ENCODE results near the gene BCL11A.
"Not testable (repeated sequence)": the region's sequence is repeated elsewhere in the genome, so short reads cannot be mapped to it uniquely, and the experiment has no call there.

The BCL11A gene

DNA sequence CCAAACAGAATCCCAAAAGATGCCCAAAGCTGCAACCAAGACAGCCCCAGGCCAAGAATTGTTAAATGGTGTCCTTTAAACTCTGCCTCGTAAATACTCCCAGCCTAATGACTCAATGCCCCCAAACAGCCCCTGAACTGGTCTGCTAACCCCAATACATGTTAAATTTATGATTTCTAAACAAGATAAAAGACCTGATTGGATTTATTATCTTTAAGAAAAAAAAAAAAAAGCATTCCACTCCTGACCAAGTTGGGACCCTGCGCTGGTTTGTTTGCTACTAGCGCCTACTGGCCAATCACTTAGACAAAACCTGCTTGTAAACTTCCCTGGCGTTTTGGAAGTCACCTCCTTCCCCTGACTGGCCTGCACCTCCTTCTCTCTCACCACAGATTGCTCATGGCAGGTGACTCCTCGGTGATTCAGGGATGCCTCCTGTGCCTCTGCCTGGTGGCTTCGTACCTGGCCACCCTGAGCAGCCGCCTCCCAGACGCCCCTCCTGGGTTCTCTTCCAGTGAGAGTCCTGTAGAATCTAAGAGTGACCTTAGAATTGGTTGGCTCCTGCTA, 121.3 kb downstream of the BCL11A start:
- no peak for DNase-seq (ENCODE audit: low read depth)

GRCh38 chr2:60429681-60430080, 123.8 kb downstream of the BCL11A start:
- no peak for DNase-seq (ENCODE audit: low read depth)

- DNase-seq (ENCODE audit: low read depth) = no peak
These were observed 126.6 kb downstream of the BCL11A start for GRCh38 chr2:60426880-60427279.

DNA sequence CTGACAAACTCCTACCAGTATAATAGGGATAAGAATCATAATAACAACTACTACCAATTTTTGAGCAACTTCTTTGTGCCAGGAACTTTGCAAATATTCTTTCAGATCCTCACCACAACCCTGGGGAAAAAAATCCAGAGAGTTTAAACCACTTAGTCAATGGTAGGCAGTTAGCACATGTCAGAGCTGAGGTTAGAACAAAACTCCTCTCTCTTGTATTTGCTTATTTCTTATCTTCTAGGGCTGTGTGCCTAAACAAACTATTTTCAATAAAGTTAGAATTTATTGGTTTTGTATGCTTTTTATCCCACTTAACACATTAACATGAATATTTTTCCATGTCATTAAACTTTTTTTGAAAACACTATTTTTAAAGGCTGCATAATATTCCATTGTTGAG, 127.1 kb downstream of the BCL11A start:
- no peak for DNase-seq (ENCODE audit: low read depth)

DNA sequence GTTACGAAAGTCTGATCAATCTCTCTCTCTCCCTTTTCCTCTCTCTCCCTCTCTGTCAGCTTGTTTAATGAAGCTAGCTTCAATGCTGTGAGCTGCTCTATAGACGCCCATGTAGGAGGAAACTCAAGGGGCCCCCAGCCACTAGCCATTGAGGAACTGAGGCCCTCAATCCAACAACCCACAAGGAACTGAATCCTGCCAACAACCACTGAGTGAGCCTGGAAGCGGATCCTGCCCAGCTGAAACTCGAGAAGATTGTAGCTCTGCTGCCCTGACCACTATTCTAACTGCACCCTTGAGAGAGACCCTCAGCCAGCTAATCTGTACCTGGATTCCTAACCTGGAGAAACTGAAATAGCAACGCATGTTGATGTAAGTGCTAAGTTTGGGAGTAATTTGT, 129.2 kb downstream of the BCL11A start:
- no peak for DNase-seq (ENCODE audit: low read depth)

DNA sequence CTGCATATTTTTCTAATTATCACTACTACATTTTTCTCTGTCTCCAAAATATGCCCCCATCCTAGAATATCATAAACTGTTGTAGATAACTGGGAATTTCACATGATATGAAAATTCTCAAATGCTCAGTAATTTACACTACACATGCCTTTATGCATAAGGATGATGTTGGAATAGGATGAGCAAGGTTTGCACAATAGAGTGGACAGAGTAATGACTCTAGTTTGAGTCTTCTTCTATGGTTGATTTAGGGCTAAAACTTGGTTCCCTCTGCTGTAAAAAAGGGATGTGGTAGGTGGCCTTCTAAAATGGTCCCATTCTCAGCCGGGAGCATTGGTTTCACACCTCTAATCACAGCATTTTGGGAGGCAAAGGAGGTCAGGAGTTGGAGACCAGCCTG, 129.9 kb downstream of the BCL11A start:
- no peak for DNase-seq (ENCODE audit: low read depth)

DNA sequence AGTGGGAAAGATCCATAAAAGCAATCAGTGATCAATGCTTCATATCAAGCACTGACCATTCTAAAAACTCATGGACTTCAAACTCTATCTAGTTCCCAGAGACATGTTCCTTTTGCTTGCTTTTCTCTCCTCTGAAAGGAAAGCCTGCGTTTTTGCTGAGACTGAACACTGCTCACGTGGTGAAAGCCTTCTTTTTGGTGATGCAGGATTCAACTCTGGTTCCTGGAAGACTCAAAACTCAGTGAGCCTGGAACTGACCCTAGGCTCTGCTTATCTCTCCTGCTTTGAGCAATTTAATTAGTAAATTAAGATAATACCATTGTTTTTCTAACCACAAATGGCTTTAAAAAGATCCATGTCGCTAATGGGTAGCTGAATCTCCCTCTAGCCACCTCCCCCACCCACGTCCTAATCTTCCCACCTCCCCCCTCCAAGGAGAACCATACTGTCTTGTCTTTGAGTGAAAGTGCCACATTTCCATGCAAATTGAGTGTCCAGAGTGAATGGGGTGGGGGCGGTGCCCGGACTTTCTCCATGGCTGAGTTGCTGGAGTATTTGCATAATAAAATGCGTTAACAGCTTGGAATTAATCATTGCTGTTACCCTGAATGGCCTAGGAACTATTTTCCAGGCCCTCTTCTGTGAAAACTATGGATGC, 130.5 kb downstream of the BCL11A start:
- DNase-seq (ENCODE audit: low read depth) = no peak

- DNase-seq (ENCODE audit: low read depth) = not testable (repeated sequence)
These were observed 136.2 kb downstream of the BCL11A start for GRCh38 chr2:60417210-60417609.

- no peak for DNase-seq (ENCODE audit: low read depth)
These were observed 137.0 kb downstream of the BCL11A start for GRCh38 chr2:60416221-60417008.

GRCh38 chr2:60415814-60416213, 137.6 kb downstream of the BCL11A start:
- DNase-seq (ENCODE audit: low read depth) = no peak

DNA sequence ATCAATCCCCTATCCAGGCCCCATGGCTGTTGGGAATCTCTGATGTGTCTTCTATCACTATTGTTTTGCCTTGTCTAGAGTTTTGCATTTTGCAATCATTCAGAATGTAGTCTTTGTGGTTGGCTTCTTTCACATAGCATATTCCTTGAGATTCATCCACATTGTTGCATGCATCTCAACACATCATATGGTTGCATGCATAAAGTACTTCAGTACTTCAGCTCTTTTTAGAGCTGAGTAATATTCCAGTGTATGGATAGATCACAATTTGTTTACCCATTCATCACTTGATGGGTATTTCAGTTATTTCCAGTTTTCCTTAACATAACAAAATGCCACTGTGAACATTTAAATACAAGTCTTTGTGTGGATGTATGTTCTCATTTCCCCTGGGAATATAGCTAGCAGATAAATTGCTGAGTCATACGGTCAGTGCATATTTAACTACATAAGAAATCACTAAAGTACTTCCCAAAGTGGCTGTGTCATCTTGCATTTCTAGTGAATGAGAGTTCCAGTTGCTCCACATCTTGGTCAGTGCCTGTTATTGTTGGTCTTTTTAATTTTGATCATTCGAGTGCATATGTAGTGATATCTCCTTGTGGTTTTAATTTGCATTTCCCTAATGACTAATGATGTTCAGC, 138.8 kb downstream of the BCL11A start:
- no peak for DNase-seq (ENCODE audit: low read depth)

- no peak for DNase-seq (ENCODE audit: low read depth)
These were observed 139.7 kb downstream of the BCL11A start for GRCh38 chr2:60413814-60414168.

- DNase-seq (ENCODE audit: low read depth) = no peak
These were observed 140.2 kb downstream of the BCL11A start for GRCh38 chr2:60413069-60413813.

GRCh38 chr2:60412620-60413019, 140.8 kb downstream of the BCL11A start:
- no peak for DNase-seq (ENCODE audit: low read depth)

DNA sequence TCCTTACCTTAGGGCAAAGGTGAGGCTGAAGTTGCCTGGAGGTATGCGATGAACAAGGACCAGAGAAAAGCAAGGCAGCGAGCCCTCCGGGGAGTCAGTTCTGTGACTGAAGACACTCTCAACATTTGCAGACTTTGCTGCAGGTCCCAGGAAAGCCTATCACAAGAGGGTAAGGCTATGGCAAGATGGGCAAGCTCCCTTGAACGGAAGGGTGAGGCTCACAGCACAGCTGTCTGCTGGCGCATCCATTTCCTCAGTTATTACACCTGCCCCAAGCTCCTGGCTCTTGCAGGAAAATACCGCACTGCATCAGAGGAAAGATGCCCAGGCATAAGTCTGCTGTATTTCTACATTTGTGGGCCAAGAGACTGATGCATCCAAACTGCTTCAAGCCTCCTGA, 141.4 kb downstream of the BCL11A start:
- no peak for DNase-seq (ENCODE audit: low read depth)

DNA sequence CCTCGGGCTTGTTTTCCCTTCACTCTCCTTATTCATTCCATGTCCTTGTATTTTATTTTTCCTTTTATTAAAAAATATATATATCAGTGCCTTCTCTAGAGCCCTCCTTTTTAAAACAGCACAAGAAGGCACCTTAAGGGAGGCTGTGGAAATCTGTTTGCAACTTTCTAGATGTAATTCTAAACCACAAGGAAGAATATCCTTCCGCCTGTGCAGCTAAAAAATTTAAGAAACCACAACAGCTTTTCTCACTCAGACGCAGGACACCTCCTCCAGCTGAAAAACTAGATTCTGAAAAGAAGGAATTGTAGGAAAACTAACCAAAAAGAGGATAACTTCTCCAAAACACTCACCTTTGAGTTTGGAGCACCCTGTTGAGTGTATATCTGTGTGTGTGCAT, 142.2 kb downstream of the BCL11A start:
- DNase-seq (ENCODE audit: low read depth) = no peak

GRCh38 chr2:60410456-60411146, 142.9 kb downstream of the BCL11A start:
- DNase-seq (ENCODE audit: low read depth) = no peak

- no peak for DNase-seq (ENCODE audit: low read depth)
These were observed 144.0 kb downstream of the BCL11A start for GRCh38 chr2:60409531-60409871.

GRCh38 chr2:60408811-60409530, 144.5 kb downstream of the BCL11A start:
- DNase-seq (ENCODE audit: low read depth) = no peak

- no peak for DNase-seq (ENCODE audit: low read depth)
These were observed 145.2 kb downstream of the BCL11A start for GRCh38 chr2:60408207-60408606.

GRCh38 chr2:60407398-60407797, 146.1 kb downstream of the BCL11A start:
- no peak for DNase-seq (ENCODE audit: low read depth)

All from stimulated activated CD8-positive, alpha-beta memory T cell treated with anti-CD3 and anti-CD28 coated beads, Interleukin-12 subunit alpha, Interleukin-12 subunit beta, amount 100 ng/mL, for 1 hour (primary cell).